GM12891 (cell line): Measurements from ENCODE around the gene GATAD2A.

Source experiments
- DNase-seq: peaks from one replicate; pipeline ENCODE4 v3.0.0; 2011; ENCODE audit warnings: low spot score; ENCODE audit not compliant: insufficient read length
- FAIRE-seq: peaks from 2 replicates; lab custom pipeline; 2011; peaks lifted over from hg19 to GRCh38; lab: Jason Lieb, UNC
- PAX5 ChIP-seq: IDR thresholded peaks from 2 replicates; pipeline ENCODE4 v1.6.1; 2011; ENCODE audit warnings: low read length, moderate library complexity, mild to moderate bottlenecking; ENCODE audit not compliant: insufficient read depth, severe bottlenecking
- POLR2A ChIP-seq: IDR thresholded peaks from 2 replicates; pipeline ENCODE4 v1.6.1; 2011; ENCODE audit warnings: low read depth, low read length, control low read depth
- POLR2AphosphoS5 ChIP-seq: IDR thresholded peaks from 2 replicates; pipeline ENCODE4 v1.6.1; 2011; ENCODE audit warnings: low read depth, low read length, control low read depth
- POU2F2 ChIP-seq: IDR thresholded peaks from 2 replicates; pipeline ENCODE4 v1.6.1; 2011; ENCODE audit warnings: low read depth, mild to moderate bottlenecking, control low read depth, low read length, moderate library complexity
- SPI1 ChIP-seq: IDR thresholded peaks from 2 replicates; pipeline ENCODE4 v1.6.1; 2011; ENCODE audit warnings: low read depth, low read length, control low read depth
- TAF1 ChIP-seq: IDR thresholded peaks from 2 replicates; pipeline ENCODE4 v1.6.1; 2011; ENCODE audit warnings: low read depth, low read length, control low read depth

Gene GATAD2A

GRCh38 chr19:19490214-19490968 is 84.9 kb downstream of the GATAD2A start:
- FAIRE-seq, result peak; percentile 95
- TF ChIP-seq POLR2AphosphoS5, result no peak
- no peak for TF ChIP-seq SPI1
- TF ChIP-seq POLR2A, result no peak
- no peak for TF ChIP-seq POU2F2
- TF ChIP-seq PAX5, result no peak
- no peak for TF ChIP-seq TAF1
- peak; percentile 74 for DNase-seq

- no peak for TF ChIP-seq SPI1
- TF ChIP-seq POLR2A, result 0 out of 2 replicates have a peak, but pooled peaks have one; percentile 9
- no peak for TF ChIP-seq PAX5
- TF ChIP-seq POU2F2, result no peak
- no peak for TF ChIP-seq TAF1
- TF ChIP-seq POLR2AphosphoS5, result no peak
- DNase-seq (no peak), FAIRE-seq (peak; percentile 28)
Observed at GRCh38 chr19:19491321-19492025, 86.0 kb downstream of the GATAD2A start.

GRCh38 chr19:19492026-19492610 is 86.6 kb downstream of the GATAD2A start:
- DNase-seq (no peak), FAIRE-seq (no peak)
- TF ChIP-seq PAX5, result no peak
- no peak for TF ChIP-seq POLR2AphosphoS5
- no peak for TF ChIP-seq POU2F2
- TF ChIP-seq SPI1, result no peak
- TF ChIP-seq POLR2A, result no peak
- TF ChIP-seq TAF1, result no peak

GRCh38 chr19:19493841-19494546 is 88.5 kb downstream of the GATAD2A start:
- TF ChIP-seq POLR2AphosphoS5 (no peak), TAF1 (no peak), SPI1 (no peak), POU2F2 (no peak), POLR2A (no peak), PAX5 (no peak)
- FAIRE-seq, result no peak
- DNase-seq, result no peak

GRCh38 chr19:19495614-19496603 is 90.4 kb downstream of the GATAD2A start:
- DNase-seq, result no peak
- TF ChIP-seq POLR2AphosphoS5 (no peak), TAF1 (no peak), POLR2A (no peak), POU2F2 (no peak), SPI1 (no peak), PAX5 (no peak)
- no peak for FAIRE-seq

- DNase-seq (no peak), FAIRE-seq (no peak)
- TF ChIP-seq POU2F2 (no peak), SPI1 (no peak), PAX5 (no peak), POLR2A (no peak), POLR2AphosphoS5 (no peak), TAF1 (no peak)
Observed at GRCh38 chr19:19498255-19498991, 92.9 kb downstream of the GATAD2A start.

- FAIRE-seq (no peak), DNase-seq (no peak)
- no peak for TF ChIP-seq POU2F2
- TF ChIP-seq POLR2AphosphoS5, result no peak
- no peak for TF ChIP-seq TAF1
- no peak for TF ChIP-seq SPI1
- TF ChIP-seq POLR2A, result no peak
- TF ChIP-seq PAX5, result no peak
Observed at GRCh38 chr19:19499272-19499995, 94.0 kb downstream of the GATAD2A start.
